GM12878 (cell line): ENCODE results near the gene MLLT3. TPM values are rescaled to one million over a fixed set of nuclear protein-coding genes. Genes with fewer than 3 reads are reported as not detected.

ENCODE experiments used
- ATAC-seq: fragments of 200-7000 bp; cut with Tn5 transposase; 3 replicates; pipeline ENCODE4 v1.9.1; 2020; ENCODE audit warnings: mild to moderate bottlenecking, moderate library complexity
- BruUV-seq: library from RNA; stranded (reverse); fragments of 400-500 nt; replicated peaks from 2 replicates; lab custom pipeline; 2021; lab: Mats Ljungman, UMichigan
- CTCF ChIA-PET: fragments of 300-600 bp; sonication (Branson Sonifier 250); formaldehyde crosslinking; extraction: SDS; loops from one replicate; lab custom pipeline; 2021; ENCODE audit warnings: inconsistent platforms; lab: Yijun Ruan, JAX
- POLR2A ChIA-PET: fragments of 350-600 bp; formaldehyde crosslinking; extraction: SDS; loops from one replicate; lab custom pipeline; 2021; ENCODE audit warnings: inconsistent platforms; lab: Charles Lee
- RAD21 ChIA-PET: fragments of 300-600 bp; sonication (Branson Sonifier 250); formaldehyde crosslinking; loops from one replicate; lab custom pipeline; 2023; ENCODE audit warnings: antibody characterized with exemption; ENCODE audit not compliant: unreplicated experiment; lab: Charles Lee
- SMC1A ChIA-PET: fragments of 300-600 bp; sonication (Branson Sonifier 250); formaldehyde crosslinking; loops from one replicate; lab custom pipeline; 2023; ENCODE audit not compliant: unreplicated experiment, uncharacterized antibody; lab: Charles Lee
- DNase-seq: peaks from one replicate; pipeline ENCODE4 v3.0.0-alpha.2; 2011; ENCODE audit warnings: low read depth, low spot score
- FAIRE-seq: peaks from 3 replicates; lab custom pipeline; 2011; peaks lifted over from hg19 to GRCh38; lab: Jason Lieb, UNC
- H2AFZ ChIP-seq: 2 replicates; pipeline ENCODE4 v1.6.0; 2011; ENCODE audit warnings: low read depth, low read length, control low read depth; ENCODE audit not compliant: control insufficient read depth
- H3K27ac ChIP-seq: 2 replicates; pipeline ENCODE4 v1.5.1; 2011; ENCODE audit warnings: control low read depth; ENCODE audit not compliant: control insufficient read depth, insufficient read depth
- H3K27me3 ChIP-seq, 2 experiments: replicated peaks in 1 of 2; 2 replicates each; pipeline versions ENCODE4 v1.6.0 to v1.6.1; 2011; ENCODE audit warnings: low read length in 1 of 2; ENCODE audit not compliant: control insufficient read depth in 2 of 2, insufficient read depth in 2 of 2
- H3K36me3 ChIP-seq, 2 experiments: 2 replicates each; pipeline ENCODE4 v1.5.1; 2011; ENCODE audit warnings: low read length in 1 of 2; ENCODE audit not compliant: control insufficient read depth in 2 of 2, insufficient read depth in 2 of 2
- H3K4me1 ChIP-seq: 2 replicates; pipeline ENCODE4 v1.6.1; 2011; ENCODE audit warnings: mild to moderate bottlenecking, low read length, moderate library complexity, mixed read lengths; ENCODE audit not compliant: control insufficient read depth, insufficient read depth
- H3K4me2 ChIP-seq: 2 replicates; pipeline ENCODE4 v1.6.0; 2011; ENCODE audit warnings: control low read depth; ENCODE audit not compliant: control insufficient read depth, insufficient read depth
- H3K4me3 ChIP-seq: fragments of 200-600 bp; sonication (generic); 2 replicates; pipeline ENCODE4 v1.5.1; 2016
- H3K79me2 ChIP-seq: 2 replicates; pipeline ENCODE4 v1.6.0; 2011; ENCODE audit warnings: low read length; ENCODE audit not compliant: control insufficient read depth, insufficient read depth
- H3K9ac ChIP-seq: 2 replicates; pipeline ENCODE4 v1.8.0; 2011; ENCODE audit warnings: low read length, control low read depth, mixed read lengths; ENCODE audit not compliant: control insufficient read depth, insufficient read depth
- H3K9me3 ChIP-seq: replicated peaks from 3 replicates; pipeline ENCODE4 v1.5.1; 2011; ENCODE audit warnings: mild to moderate bottlenecking, low read length; ENCODE audit not compliant: control insufficient read depth, insufficient read depth
- H4K20me1 ChIP-seq: 2 replicates; pipeline ENCODE4 v1.6.0; 2011; ENCODE audit not compliant: control insufficient read depth, insufficient read depth
- ELK1 ChIP-seq: IDR thresholded peaks from 2 replicates; pipeline ENCODE4 v1.6.1; 2012; ENCODE audit warnings: low read depth, low read length, improper control_type of control experiment
- FOXM1 ChIP-seq: IDR thresholded peaks from 2 replicates; pipeline ENCODE4 v1.6.1; 2012; ENCODE audit warnings: low read depth, mild to moderate bottlenecking, inconsistent platforms, low read length, moderate library complexity
- IKZF1 ChIP-seq: fragments of 450-650 bp; conservative IDR thresholded peaks from 2 replicates; pipeline ENCODE4 v1.6.1; 2017; ENCODE audit warnings: antibody characterized with exemption, mild to moderate bottlenecking
- NR2F1 ChIP-seq: fragments of 450-650 bp; conservative IDR thresholded peaks from 2 replicates; pipeline ENCODE4 v1.6.1; 2017; ENCODE audit warnings: mild to moderate bottlenecking
- POLR2AphosphoS2 ChIP-seq: IDR thresholded peaks from 2 replicates; pipeline ENCODE4 v1.6.1; 2011; ENCODE audit warnings: low read depth, mild to moderate bottlenecking, low read length, improper control_type of control experiment, moderate library complexity
- SKIL ChIP-seq: fragments of 450-650 bp; IDR thresholded peaks from 2 replicates; pipeline ENCODE4 v1.6.1; 2017; ENCODE audit warnings: mild to moderate bottlenecking, low read depth, inconsistent platforms; ENCODE audit not compliant: poor library complexity, severe bottlenecking
- SMAD1 ChIP-seq: fragments of 450-650 bp; IDR thresholded peaks from 2 replicates; pipeline ENCODE4 v1.6.1; 2018; ENCODE audit warnings: mild to moderate bottlenecking, low read depth; ENCODE audit not compliant: partially characterized antibody
- YY1 ChIP-seq: IDR thresholded peaks from 2 replicates; pipeline ENCODE4 v1.6.1; 2011; ENCODE audit warnings: low read depth, mild to moderate bottlenecking, low read length
- ZBTB33 ChIP-seq: fragments of 450-650 bp; IDR thresholded peaks from 2 replicates; pipeline ENCODE4 v1.6.1; 2017; ENCODE audit warnings: mild to moderate bottlenecking
- WGBS: methylation state at CpG from one replicate; pipeline ENCODE4 v1.1.6; 2016; ENCODE audit warnings: low lambda C conversion rate; ENCODE audit not compliant: insufficient replicate concordance, insufficient coverage; ENCODE audit errors: missing lambda C conversion rate; 5-methylcytosine and 5-hydroxymethylcytosine counted together
- in situ Hi-C: fragments of 300-500 bp; cut with MboI; formaldehyde crosslinking; loops from 9 replicates; pipeline ENCODE4 v1.14.3; 2018; ENCODE audit warnings: mixed read lengths
- intact Hi-C: fragments of 100-400 bp; cut with micrococcal nuclease; formaldehyde crosslinking; loops from one replicate; pipeline ENCODE4 v1.14.2; 2022; ENCODE audit not compliant: unreplicated experiment
- polyA plus RNA-seq, 11 experiments: library from polyadenylated mRNA; depleted of rRNA in 4 of 11; unstranded in 6 of 11; stranded (reverse) in 5 of 11; fragments of >200 nt; fragmentation: Nextera tagmentation in 4 of 11; fragmentation: Illumina TruSeq in 1 of 11; extraction: Ambion mirVana in 4 of 11; extraction: Trizol in 1 of 11; gene quantifications; 1 replicate in 1 of 11; 2 replicates in 10 of 11; pipeline versions ENCODE4 v1.2.1 to v1.2.3, GENCODE V29; 2011 to 2016; ENCODE audit warnings: inconsistent platforms in 2 of 11, missing spikeins in 2 of 11, low read depth in 1 of 11
- total RNA-seq, 4 experiments: library from RNA; depleted of rRNA in 3 of 4; stranded (reverse); fragments of >200 nt in 3 of 4; fragmentation: Illumina TruSeq in 1 of 4; extraction: Trizol in 1 of 4; gene quantifications; 2 replicates each; pipeline versions ENCODE4 v1.2.1 to v1.2.3, GENCODE V29; 2013 to 2021

The MLLT3 gene
- total and polyA plus RNA-seq, 10 of the 15 experiments (the other 5 are each of a cell fraction or from before 2014, with no cell fraction given), result 17.7 to 72.3 (median 35.6) TPM

GRCh38 chr9:20658246-20658667 lies 36.0 kb upstream of the MLLT3 start (continued):
- TF ChIP-seq IKZF1, result peak; percentile 35; the same call in 1 of the 2 replicates
- peak; percentile 72 for TF ChIP-seq SKIL
- peak; percentile 68 for TF ChIP-seq NR2F1
- peak; percentile 42 for TF ChIP-seq SMAD1

- no TSS peak for BruUV-seq
- H3K79me2 ChIP-seq, result no peaks in the 10 kb centered on the region
- no peaks in the 10 kb centered on the region for H3K9me3 ChIP-seq
- intact Hi-C loops, result no loop called here
- H3K27me3 ChIP-seq, result no peaks in the 10 kb centered on the region
- FAIRE-seq, result no peak
- DNase-seq, result no peak
- WGBS, result 25% methylated on average over 4 of the region's 4 CpGs
- CTCF ChIA-PET, result interaction anchor here (1.3 kb wide), 1 partner anchor 10 kb away, joined by 4 read pairs; no protein-coding TSS in a partner anchor
- no peak overlapping the region for H3K27ac ChIP-seq
- H4K20me1 ChIP-seq, result no peaks in the 10 kb centered on the region
- ATAC-seq, result no peak
- no peak for TF ChIP-seq SKIL
- no peak for TF ChIP-seq POLR2AphosphoS2
- TF ChIP-seq YY1, result no peak
- TF ChIP-seq ELK1, result no peak
- no peak for TF ChIP-seq FOXM1
- no peak for TF ChIP-seq ZBTB33
- TF ChIP-seq, all 136 proteins: peak for 0
- Histone ChIP-seq H3K4me1 (no peaks in the 10 kb centered on the region), H3K9ac (no peak overlapping the region), H3K4me2 (no peak overlapping the region), H3K36me3 (no peaks in the 10 kb centered on the region), H3K4me3 (no peak overlapping the region), H2AFZ (no peak overlapping the region)
- in situ Hi-C loops, result no loop called here
- ChIA-PET SMC1A (interaction anchor here (0.7 to 5.6 kb wide), 4 partner anchors 11 to 30 kb away, joined by 3 to 50 read pairs (median 4); partner anchors contain the start of gene MLLT3), RAD21 (interaction anchor here (1.2 to 4.0 kb wide), 3 partner anchors 11 to 33 kb away, joined by 3 to 19 read pairs (median 3); no protein-coding TSS in a partner anchor), POLR2A (interaction anchor here (0.9 to 1.4 kb wide), 3 partner anchors 11 to 32 kb away, joined by 3 to 4 read pairs (median 3); partner anchors contain the start of gene FOCAD)
These were observed 29.6 kb upstream of the MLLT3 start for GRCh38 chr9:20651939-20652338.
